MCF 10A (cell line): ENCODE results near the gene UBE2Z. TPM values are rescaled to one million over a fixed set of nuclear protein-coding genes. Genes with fewer than 3 reads are reported as not detected.

Experiments used
- BruUV-seq: library from RNA; stranded (reverse); fragments of 400-500 nt; replicated peaks from 2 replicates; lab custom pipeline; 2021; lab: Mats Ljungman, UMichigan
- CTCF ChIA-PET: fragments of 300-600 bp; sonication (Branson Sonifier 250); formaldehyde crosslinking; extraction: SDS; loops from one replicate; lab custom pipeline; 2021; ENCODE audit warnings: antibody characterized with exemption, inconsistent platforms; lab: Yijun Ruan, JAX
- POLR2A ChIA-PET: fragments of 300-600, 350-650 bp; sonication (Branson Sonifier 250); formaldehyde crosslinking; extraction: SDS; loops from one replicate; lab custom pipeline; 2020; ENCODE audit warnings: antibody characterized with exemption, inconsistent platforms; lab: Yijun Ruan, JAX
- DNase-seq: peaks from one replicate; pipeline ENCODE4 v3.0.0-alpha.2; 2018; ENCODE audit not compliant: unreplicated experiment
- H3K27ac Mint-ChIP-seq: one replicate; pipeline ENCODE4 v1.8.0; 2022; ENCODE audit warnings: mild to moderate bottlenecking, low read depth, mixed read lengths; ENCODE audit not compliant: unreplicated experiment
- H3K27me3 Mint-ChIP-seq: one replicate; pipeline ENCODE4 v1.8.0; 2022; ENCODE audit warnings: mixed read lengths; ENCODE audit not compliant: insufficient read depth, unreplicated experiment
- H3K36me3 Mint-ChIP-seq: one replicate; pipeline ENCODE4 v1.8.0; 2022; ENCODE audit warnings: mild to moderate bottlenecking, moderate library complexity, mixed read lengths; ENCODE audit not compliant: insufficient read depth, unreplicated experiment
- H3K4me1 Mint-ChIP-seq: one replicate; pipeline ENCODE4 v1.8.0; 2022; ENCODE audit warnings: mixed read lengths; ENCODE audit not compliant: insufficient read depth, unreplicated experiment
- H3K4me3 Mint-ChIP-seq: one replicate; pipeline ENCODE4 v1.8.0; 2022; ENCODE audit warnings: mild to moderate bottlenecking, moderate library complexity, mixed read lengths; ENCODE audit not compliant: unreplicated experiment
- H3K9me3 Mint-ChIP-seq: one replicate; pipeline ENCODE4 v1.8.0; 2022; ENCODE audit warnings: mixed read lengths; ENCODE audit not compliant: unreplicated experiment
- CTCF ChIP-seq: fragments of 200-600 bp; IDR thresholded peaks from one replicate; pipeline ENCODE4 v1.8.0; 2022; ENCODE audit warnings: antibody characterized with exemption, mild to moderate bottlenecking; ENCODE audit not compliant: unreplicated experiment
- intact Hi-C: fragments of 100-400 bp; cut with micrococcal nuclease; formaldehyde crosslinking; loops from 2 replicates; pipeline ENCODE4 v1.14.1; 2022
- total RNA-seq: library from RNA; stranded (reverse); gene quantifications from 2 replicates; pipeline ENCODE4 v1.2.3, GENCODE V29; 2022

The UBE2Z gene
- total RNA-seq, 1 experiment from 2014 or later = 106 TPM

- intact Hi-C loops = loop anchor here (1.0 kb wide), 2 partner anchors 15 to 139 kb away; partner anchors contain the start of gene UBE2Z
- H3K36me3 Mint-ChIP-seq = peaks cover 33% of the 10 kb centered on the region
Measured at GRCh38 chr17:48892940-48893645, 15.1 kb upstream of the UBE2Z start.

DNA sequence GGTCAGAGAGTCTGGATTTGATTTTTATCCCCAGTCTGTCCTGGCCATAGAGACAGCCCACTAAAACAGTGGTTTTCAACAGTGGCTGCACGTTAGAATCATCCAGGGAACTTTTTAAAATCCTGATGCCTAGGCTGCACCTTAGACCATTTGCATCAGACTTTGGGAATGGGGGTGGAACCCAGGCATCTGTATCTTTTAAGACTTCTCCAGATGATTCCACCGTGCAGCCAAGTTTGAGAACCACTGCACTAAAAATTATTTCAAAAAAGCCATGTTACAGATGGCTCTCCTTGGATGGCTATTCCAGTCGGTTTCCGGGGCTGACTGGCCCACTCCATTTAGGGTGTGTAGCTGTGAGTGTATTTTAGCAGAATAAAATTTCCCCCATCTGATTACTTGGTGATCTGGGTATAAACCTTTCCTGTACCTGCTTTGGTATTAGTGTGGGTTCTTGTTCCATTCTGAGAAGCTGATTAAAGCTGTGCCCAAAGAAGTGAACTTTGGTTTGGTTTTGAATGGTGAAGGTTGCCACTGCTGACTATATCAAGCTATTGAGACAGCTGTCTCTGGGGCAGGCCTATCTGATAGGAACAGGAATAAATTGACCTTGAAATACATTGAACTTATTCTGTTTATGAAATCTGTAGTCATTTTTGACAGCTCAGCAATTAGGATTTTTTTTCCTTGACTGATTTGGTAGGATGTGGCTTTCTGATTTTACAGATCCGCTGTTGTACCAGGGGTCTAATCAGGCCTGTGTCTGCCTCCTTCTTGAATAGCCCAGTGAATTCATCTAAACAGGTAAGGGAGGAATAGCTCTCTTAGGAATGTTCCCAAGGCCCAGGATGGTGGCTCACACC, 14.3 kb upstream of the UBE2Z start:
- no peak for DNase-seq
- POLR2A ChIA-PET = interaction anchor here (0.7 to 5.5 kb wide), 18 partner anchors 9 to 1245 kb away, joined by 3 to 155 read pairs (median 8); partner anchors contain the start of genes SNF8 and UBE2Z
- Mint-ChIP-seq H3K9me3 (no peaks in the 10 kb centered on the region), H3K4me1 (no peaks in the 10 kb centered on the region), H3K36me3 (peaks cover 37% of the 10 kb centered on the region), H3K27ac (peak overlapping the region; percentile 95), H3K27me3 (no peaks in the 10 kb centered on the region), H3K4me3 (peak overlapping the region; percentile 99)
- CTCF ChIA-PET = interaction anchor here (0.7 to 2.4 kb wide), 9 partner anchors 9 to 1028 kb away, joined by 3 to 9 read pairs (median 4); partner anchors contain the start of gene UBE2Z
- intact Hi-C loops = loop anchor here (1.0 kb wide), 1 partner anchor 14 kb away; the partner anchor contains the start of gene UBE2Z
- no peak for TF ChIP-seq CTCF
- no TSS peak for BruUV-seq

More at GRCh38 chr17:48892940-48893645, 15.1 kb upstream of the UBE2Z start:
- Mint-ChIP-seq H3K4me3 (peak overlapping the region; percentile 99), H3K4me1 (no peaks in the 10 kb centered on the region), H3K9me3 (no peaks in the 10 kb centered on the region), H3K27me3 (no peaks in the 10 kb centered on the region), H3K27ac (peak overlapping the region; percentile 95)
- POLR2A ChIA-PET = interaction anchor here (0.5 to 5.5 kb wide), 32 partner anchors 9 to 1244 kb away, joined by 3 to 155 read pairs (median 4); partner anchors contain the start of genes NFE2L1, SNF8 and UBE2Z
- no peak for TF ChIP-seq CTCF
- CTCF ChIA-PET = interaction anchor here (0.5 to 2.3 kb wide), 12 partner anchors 9 to 1029 kb away, joined by 3 to 9 read pairs (median 4); no protein-coding TSS in a partner anchor
- TSS peak; percentile 56 for BruUV-seq
- no peak for DNase-seq

GRCh38 chr17:48894886-48895285, 13.3 kb upstream of the UBE2Z start:
- no TSS peak for BruUV-seq
- intact Hi-C loops = no loop called here
- Mint-ChIP-seq H3K4me1 (no peaks in the 10 kb centered on the region), H3K4me3 (no peak overlapping the region), H3K36me3 (peaks cover 37% of the 10 kb centered on the region), H3K9me3 (no peaks in the 10 kb centered on the region), H3K27ac (no peak overlapping the region), H3K27me3 (no peaks in the 10 kb centered on the region)
- TF ChIP-seq CTCF = no peak
- ChIA-PET CTCF (interaction anchor here (0.6 to 2.4 kb wide), 6 partner anchors 14 to 518 kb away, joined by 3 to 9 read pairs (median 4); partner anchors contain the start of gene UBE2Z), POLR2A (interaction anchor here (2.0 to 5.5 kb wide), 3 partner anchors 9 to 216 kb away, joined by 6 to 155 read pairs (median 42); partner anchors contain the start of gene UBE2Z)
- peak; percentile 31 for DNase-seq
